Fibroblast of skin of back (primary cell): ENCODE measurements around the gene PRKCH.

Experiments
- DNase-seq: peaks from one replicate; pipeline ENCODE4 v3.0.0-alpha.2; 2013

PRKCH gene

DNA sequence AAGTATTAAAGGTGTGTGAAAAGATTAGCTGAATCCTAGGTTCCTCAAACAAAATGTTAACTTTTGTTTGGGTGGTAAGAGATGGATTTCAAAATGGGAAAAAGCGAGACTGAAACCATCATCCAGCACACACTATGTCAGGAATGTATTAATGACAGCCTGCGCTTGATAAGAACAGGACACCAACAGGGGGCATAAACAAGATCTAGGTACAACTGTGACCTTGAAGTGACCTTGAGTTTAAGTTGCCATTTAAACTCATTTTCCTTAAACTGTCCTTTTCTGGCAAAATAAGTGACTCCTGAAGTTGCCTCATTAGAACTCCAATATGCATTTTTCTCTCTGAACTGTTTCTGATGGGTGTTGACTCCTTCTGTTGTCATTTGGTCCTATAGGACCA, 17.1 kb downstream of the PRKCH start:
- DNase-seq = no peak

DNA sequence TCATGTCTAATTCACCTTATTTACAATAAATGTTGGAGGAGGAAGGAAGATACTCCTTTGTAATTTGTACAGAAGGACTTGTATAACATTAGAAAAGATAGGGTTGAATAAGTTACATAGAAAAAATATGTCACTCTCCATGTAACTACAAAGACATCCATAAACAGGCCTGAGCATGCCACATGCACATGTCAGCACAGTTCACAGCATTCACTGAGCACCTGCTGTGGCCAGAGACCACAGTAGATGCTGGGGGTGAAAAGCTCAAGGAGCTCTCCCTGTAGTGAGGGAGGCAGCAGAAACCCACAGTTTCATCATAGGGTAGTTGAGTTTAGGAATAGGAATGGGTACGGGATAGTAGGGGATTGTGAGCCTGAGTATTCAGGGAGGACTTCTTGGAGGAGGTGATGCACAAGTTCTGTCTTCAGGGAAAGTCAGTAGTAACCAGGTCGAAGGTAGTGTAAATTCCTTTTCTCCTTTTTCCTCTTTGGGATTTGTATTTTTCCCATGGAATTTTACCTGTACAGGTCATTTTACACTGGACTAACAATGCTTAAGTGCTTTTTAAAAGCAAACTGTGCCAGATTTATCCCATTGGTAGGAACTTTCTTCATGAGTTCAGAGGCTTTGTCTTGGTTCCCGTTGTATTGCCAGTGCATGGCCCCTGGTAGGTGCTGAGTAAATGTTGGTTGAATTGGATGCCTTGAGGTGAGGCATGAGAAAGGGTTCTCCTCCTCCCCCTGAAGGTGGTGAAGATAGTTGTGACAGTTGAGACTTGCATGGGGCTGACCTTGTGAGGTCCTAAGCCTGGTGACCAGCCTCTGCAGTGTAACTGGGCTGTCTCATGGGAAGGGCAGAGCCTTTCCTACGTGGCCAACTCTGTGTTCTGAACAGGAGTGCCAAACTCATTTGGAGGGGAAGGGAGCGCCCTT, 20.2 kb downstream of the PRKCH start:
- no peak for DNase-seq

DNA sequence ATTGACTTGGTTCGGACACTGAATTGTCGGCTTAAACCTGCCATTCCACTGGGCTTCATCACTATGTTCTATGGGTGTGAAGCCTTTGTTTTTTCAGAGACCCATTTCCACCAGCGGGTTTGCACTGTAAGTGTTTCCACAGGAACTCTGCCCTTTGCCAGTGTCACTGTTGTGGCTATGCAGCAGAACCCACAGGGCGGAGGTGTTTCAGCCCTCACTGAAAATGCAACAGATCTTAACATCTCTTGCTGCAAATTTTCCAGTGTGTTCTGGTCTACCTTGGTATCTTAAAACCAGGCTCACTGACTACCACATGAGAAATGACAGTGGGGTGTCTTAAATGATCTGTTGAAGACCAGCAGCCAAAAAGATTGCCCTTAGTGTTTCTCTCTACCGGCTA, 21.1 kb downstream of the PRKCH start:
- no peak for DNase-seq

DNA sequence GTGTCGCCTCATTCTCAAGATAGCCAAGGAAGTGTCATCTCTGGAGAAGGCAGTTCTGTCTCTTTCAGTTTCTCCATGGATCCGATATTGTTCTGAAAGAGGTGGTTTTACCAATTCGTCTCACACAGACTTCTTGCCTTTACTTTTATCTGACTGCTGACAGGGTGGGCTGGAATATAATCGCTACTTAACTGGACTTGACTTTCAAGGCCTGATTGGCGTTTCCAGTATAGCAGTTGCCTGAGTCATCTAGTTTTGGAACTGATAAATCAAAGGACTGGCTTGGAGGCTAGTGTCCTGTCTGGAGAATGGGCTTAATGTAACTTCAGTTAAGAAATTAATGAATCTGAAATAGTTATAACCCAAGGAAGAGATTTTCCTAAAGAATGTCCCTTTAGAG, 21.6 kb downstream of the PRKCH start:
- DNase-seq = no peak

DNA sequence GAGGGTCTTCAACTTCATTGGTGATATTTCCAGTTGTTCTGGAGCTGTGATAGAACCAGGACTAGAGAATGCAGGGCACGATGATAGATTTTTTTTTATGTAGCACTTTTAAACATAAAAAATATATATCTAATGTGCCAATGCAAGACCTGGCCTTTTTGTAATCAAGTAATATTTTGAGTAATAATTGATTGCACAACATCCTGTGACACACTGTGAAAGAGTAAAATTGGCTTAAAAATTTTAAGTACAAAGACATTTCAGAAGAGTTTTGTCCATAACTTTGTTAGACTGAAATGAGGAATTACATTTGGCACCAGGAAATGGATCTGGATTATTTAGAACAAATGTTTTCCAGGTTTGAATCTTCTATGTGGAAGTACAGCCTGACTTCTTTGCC, 22.1 kb downstream of the PRKCH start:
- no peak for DNase-seq

DNA sequence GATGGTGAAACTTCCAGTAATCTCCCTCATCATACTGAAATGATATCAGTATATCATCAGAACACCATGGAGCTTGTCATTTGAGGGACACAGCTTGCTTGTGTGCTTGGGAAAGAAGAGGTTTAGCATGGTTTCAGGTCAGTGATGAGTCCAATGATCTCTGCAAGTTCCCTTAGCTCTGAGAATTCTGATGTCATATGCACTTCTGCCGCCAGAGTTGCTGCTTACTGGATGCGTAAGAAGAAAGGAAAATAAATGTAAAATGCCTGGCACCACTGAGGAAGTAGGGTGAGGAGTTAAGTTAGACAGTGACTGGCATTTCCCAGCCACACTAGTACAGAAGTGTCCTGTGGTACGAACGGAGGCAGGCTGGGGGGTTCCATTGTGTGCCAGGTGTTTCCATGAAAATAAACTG, 22.6 kb downstream of the PRKCH start:
- no peak for DNase-seq

DNA sequence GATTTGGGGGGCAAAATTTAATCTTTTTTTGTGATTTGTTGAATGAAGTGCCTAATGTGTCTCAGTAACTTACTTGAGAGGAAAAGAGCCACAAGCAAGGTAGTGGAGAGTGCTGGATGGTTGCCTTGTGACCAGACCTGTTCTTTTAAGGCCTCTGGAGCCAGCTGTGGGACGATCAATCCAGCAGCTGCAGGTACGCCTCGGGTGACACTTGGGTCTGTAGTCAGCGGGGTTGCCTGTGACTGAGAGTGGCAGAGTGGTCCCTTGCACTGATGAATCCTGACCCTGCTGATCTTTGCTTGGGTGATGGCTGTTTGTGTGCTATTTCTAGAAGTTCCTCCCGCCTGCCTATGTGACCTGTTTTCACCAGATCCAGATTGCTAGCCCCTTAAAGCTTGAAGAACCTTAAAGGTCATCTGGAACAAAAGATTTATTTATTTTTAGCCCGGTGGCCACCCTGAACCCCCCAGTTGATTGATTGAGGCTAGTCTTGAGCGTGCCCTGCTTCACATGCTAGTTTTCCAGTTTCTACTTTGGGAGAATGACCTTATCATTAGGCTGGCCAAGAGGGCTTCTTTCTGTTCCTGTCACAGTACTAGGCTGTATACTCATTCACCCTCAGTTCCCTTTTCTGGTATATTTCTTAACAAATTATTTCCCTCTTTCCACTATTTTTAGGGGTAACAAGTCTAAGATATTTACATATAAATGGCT, 23.2 kb downstream of the PRKCH start:
- DNase-seq = no peak

DNA sequence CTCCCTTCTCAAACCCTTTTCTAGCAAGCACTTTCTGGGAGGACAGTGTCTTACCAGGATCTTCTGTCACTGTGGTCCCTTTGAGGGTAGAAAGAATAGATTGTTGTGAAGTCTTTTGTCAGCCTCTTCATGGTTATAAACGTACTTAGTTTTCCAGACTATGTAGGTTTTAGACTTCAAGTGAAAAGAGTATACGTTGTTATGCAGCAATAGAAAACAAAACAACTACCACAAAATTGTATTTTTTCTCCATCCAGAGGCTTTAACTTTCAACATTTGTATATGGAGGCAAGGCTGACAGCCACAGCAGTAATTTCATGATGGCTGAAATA, 23.7 kb downstream of the PRKCH start:
- DNase-seq = no peak

DNA sequence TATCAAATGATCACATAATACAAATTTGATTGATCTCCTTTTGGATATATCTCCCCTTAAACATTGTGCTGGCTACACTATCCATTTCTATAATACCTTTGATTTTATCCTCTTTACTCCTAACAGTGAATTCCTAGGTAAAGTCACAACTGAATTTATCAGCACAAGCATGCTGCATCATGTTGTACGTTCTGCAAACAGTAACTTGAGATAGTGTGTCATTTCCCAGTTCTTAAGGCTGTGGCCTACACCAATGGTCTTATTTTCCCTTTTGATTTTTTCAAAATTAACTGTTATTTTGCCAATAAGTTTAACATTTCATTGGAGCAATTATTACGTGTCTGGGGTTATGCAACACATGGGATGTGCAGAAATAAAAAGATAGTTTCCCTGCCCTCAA, 24.8 kb downstream of the PRKCH start:
- DNase-seq = no peak

DNA sequence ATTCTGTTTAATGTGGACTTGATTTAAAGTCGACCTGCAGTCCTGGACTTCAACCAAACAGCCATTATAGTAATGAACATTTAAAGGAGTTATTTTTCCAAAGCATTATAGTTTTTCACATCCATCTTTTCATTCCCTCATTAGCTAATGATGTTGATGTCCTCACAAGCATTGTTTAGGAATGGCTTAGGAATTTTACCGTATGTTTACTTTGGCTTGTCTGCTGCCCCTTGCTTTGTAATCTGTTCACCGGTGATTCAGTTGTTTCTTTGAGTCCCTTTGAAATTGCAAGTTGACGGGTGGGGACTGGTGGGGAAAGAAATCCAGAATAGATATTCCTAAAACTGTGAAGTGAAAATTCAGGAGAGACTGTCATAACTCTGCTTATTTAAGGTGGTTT, 25.4 kb downstream of the PRKCH start:
- no peak for DNase-seq

DNA sequence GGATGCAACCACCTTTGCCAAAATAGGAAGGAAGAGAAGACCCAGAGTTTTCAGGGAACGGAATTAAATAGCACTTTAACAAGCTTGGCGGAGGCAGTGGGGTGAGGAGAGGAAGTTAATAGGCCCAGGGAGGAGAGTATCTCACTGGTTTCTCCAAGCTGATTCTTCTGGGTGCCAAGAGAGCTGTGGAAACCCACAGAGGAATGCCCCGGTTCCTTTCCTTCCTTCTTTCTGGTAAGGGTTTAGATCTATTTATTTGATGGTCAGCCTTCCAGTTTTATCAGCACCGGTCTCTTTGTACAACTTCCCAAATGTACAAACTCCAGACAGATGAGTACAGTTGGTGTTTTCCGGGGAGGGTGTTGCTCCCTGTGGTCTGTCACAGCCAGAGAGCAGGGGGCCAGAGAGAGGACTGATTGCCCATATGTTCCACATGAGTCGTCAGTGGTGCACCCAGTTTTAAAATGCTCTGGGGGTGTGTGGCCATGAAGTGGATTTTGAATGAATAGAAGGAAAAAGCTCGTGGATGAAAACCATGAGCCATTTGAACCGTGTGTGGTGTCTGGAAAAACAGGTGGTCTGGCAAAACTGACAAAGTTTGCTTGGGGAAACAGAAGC, 26.6 kb downstream of the PRKCH start:
- DNase-seq = no peak

DNA sequence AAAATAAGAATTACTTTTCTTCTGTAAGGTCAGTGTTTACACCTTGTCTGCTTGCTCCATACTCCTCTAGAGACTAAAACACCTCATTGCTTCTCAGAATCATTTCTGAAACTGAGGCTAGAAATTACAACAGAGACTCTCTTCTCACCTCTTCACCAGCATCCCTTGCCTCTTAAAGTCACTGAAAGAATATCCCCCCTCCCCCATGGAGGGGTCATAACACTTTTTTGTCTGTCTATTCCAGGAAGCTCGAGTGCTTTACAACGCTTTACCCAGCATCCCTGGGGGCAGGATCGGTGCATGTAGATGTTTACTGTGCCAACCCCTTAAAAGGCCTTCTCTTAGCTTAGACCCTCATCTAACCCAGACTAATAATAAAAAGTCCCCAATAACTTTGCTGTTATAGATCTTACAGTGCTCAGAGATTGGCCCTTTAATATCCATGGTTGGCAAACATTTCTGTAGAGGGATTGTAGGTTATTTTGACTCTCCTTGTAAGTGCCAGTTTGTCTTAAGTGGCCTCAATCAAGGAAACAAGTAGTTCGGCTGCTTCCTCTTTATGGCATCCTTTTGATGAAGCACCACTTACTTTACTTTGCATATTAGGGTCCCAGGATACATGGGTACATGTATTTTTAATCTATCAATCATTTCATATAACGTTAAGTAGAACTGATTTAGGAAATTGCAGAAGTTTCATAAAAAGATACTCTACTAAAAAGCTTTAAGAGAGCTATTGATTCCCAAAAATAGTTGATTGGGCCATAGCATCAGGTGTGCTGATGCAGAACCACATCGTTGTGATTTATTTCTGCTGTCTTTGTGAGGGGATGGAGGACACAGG, 29.3 kb downstream of the PRKCH start:
- DNase-seq = no peak

DNA sequence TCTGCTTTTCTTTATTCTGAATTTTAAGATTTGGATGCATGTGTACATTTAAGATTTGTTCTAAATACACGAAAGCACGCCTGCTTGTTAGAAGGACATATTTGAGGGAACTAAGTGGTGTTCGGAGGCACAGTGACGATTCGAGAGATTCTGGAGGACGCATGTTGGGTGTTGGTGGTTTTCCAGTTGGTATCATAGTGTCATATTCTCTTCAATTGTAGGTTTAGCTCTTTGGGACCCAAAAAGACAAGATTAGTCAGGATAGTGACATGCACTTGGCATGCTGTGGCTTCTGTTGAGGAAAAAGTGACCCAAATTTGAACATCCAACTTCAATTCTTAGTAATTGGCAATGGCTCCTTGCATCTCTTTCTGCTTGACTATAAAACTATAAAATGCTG, 30.1 kb downstream of the PRKCH start:
- DNase-seq = no peak

DNA sequence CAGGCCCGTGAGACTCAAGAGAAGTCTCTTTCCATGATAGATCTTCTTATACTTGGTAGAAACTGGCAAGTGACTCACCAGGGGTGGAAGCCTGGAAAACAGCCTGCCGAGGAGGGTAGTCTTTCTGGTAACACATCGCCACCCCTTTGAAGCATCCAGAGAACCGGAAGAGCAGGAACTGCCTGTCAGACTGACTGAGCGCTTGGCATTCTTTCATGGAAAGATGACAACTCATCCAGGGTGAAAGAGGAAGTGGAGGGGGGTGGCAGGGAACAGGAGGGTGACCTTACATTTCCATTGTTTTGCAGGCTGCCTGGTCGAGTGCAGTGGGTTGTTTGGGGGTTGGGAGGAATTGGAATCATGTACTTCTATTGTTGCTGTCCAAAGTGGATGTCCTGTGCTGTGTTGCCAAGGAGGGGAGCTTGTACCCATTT, 34.5 kb downstream of the PRKCH start:
- DNase-seq = peak; percentile 80

DNA sequence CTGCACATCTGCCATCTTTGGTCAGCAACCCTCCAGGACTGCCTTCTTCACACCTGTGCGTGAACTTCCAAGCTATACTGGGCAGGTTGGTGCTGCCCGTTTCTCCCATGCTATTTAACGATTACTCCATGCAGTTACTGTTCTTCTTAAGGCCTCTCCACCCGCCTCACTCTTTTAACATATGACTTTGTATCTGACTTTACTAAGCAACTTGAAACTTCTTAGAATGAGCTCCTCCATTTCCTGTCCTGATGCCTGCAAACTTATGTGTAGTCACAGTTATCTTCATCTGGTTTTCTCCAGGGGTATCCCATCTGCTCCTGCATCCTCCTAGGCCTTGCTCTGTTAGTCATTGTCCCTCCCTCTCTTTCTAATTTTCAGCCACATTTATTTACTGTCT, 35.7 kb downstream of the PRKCH start:
- DNase-seq = no peak

DNA sequence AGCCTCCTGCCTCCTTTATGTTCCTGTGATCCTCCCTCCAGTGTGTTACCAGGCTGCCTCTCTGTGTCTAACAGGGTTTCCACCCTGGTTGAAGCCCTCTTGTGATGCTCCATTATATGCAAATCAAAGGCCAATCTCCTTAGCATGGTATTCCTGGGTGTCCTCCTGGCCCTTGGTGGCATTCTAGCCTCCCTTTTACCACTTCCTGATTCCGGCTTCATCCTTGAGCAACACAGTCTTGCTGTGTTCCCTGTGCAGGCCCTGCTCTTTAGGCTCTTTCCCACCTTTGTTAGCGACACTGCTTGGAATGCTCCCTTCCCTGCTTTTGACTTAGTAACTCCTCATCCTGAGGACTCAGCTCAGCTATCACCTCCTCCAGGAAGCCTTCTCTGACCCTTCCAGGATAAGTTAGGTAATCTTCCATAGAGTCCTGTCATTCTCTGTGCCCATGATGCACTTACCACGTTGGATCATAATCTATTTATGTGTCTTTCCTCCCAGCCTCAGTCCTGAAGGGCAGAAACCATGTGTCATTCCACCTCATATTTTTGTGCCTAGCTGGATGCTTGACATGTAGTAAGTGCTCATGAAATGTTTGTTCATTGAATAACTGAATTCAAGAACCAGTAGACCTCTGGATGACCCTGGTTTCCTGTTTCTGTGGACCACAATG, 37.3 kb downstream of the PRKCH start:
- no peak for DNase-seq

DNA sequence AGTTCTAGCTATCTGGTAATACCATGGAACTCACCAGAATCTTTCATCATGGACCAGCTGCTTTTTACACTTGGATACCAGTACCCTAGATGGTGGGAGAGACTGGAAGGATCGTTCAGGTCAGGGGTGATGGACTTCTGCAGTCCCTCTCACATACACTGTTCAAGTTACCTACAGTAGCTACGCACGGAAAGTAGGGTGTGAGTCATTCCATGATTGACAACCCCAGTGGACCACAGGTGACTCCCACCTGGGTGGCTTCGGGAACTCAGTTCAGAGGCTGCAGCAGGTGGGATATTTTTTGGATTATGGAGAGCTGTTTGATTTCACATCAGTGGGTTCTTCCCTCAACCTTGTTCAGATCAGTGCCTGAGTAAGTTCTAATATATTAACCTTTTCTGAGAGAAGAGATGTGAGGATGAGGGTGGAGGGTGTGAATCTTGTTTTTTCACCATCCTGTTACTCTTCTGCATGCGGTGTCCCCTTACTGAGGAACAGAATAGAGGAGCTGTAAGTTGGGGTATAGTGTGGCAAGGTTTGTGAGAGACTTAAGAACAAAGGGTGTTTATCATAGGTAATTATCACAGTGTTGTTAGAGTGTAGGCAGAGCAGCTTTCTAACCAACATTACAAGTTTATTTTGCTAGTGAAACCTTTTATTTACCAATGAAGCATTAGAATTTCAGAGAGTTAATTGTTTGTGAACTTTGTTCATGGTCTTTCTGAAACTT, 39.6 kb downstream of the PRKCH start:
- no peak for DNase-seq

DNA sequence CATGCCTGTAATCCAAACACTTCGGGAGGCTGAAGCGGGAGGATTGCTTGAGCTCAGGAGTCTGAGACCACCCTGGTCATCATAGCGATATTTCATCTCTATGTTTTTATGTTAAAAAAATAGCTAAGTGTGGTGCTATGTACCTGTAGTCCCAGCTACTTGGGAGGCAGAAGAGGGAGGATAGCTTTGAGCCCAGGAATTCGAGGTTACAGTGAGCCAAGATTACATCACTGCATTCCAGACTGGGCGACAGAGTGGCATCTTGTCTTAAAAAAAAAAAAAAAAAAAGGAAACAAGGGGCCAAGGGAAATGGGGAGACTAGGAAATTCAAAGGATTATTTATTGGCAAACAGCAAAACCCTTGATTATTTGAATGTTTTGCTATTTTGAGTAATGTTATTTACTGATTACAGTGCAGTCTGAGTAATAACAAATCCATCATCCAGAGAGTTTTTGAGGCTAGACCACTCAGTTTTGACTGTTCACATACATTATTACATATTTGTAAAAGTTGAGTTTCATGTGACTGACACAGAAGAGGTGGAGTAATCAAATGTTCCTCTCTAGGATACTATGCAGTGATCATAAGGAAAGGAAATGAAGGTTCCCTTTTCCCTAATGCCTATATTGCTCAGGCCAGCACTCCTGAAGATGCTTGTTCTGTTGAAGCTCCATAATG, 40.8 kb downstream of the PRKCH start:
- peak; percentile 46 for DNase-seq

DNA sequence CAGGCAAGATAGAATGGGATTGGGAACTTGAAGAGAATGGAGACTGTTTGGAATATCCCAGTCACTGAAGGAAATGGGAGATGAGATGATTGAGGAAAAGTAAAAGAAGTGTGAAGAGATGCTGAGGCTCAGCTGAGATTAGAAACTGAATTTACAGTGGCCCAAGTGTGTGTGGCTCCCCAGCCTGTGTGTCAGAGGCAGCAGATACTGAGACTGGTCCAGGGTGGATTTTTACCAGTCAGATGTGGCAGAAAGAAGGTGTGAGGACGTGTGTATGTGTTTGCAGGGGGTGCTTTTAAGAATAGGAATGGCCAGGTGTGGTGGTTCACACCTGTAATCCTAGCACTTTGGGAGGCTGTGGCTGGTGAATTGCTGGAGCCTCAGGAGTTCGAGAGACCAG, 42.9 kb downstream of the PRKCH start:
- no peak for DNase-seq

DNA sequence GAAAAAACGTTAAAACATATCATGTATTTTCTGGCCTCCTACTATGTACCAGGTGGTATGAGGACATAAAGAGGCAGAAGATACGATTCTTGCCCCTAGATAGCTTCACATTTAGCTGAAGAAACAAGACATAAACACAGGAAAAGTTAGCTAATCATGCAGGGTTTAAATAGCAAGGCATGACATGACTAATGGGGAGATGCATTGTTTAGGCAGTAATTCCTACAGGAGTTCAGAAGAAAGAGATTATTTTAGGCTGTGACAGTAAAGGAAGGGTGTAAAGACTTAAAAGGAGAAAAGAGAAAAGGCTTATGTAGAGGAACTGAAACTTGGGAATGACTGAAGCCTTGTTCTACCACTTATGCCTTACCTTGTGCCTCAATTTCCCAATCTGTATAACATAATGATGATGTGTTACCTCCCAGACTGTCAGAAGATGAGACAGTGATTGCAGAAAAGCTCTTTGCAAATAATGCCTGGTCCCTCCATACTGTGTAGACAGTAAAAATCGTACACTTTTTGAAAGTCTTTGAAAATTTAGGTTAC, 44.4 kb downstream of the PRKCH start:
- peak; percentile 7 for DNase-seq
